IMR-90 (cell line): Measurements from ENCODE around the gene TNFRSF1A. TPM values are rescaled to one million over a fixed set of nuclear protein-coding genes. Genes with fewer than 3 reads are reported as not detected.

Experiments used
- ATAC-seq: fragments of 200-7000 bp; cut with Tn5 transposase; 2 replicates; pipeline ENCODE4 v1.9.1; 2020; ENCODE audit warnings: low read depth, mild to moderate bottlenecking, moderate library complexity
- BruUV-seq: library from RNA; stranded (reverse); fragments of 400-500 nt; replicated peaks from 2 replicates; lab custom pipeline; 2021; lab: Mats Ljungman, UMichigan
- CTCF ChIA-PET: fragments of 300-600 bp; formaldehyde crosslinking; extraction: SDS; loops from one replicate; lab custom pipeline; 2021; ENCODE audit warnings: antibody characterized with exemption; lab: Yijun Ruan, JAX
- POLR2A ChIA-PET: fragments of 300-600 bp; sonication (Branson Sonifier 250); formaldehyde crosslinking; loops from one replicate; lab custom pipeline; 2022; ENCODE audit warnings: antibody characterized with exemption; ENCODE audit not compliant: unreplicated experiment; lab: Charles Lee
- DNase-seq: peaks from one replicate; pipeline ENCODE4 v3.0.0; 2013
- H2AFZ ChIP-seq: replicated peaks from 2 replicates; pipeline ENCODE3; 2013; ENCODE audit warnings: low read length, mild to moderate bottlenecking; ENCODE audit not compliant: poor library complexity
- H2AK5ac ChIP-seq: 2 replicates; pipeline ENCODE4 v1.6.1; 2013; ENCODE audit warnings: low read depth, low read length, inconsistent platforms
- H2AK9ac ChIP-seq: replicated peaks from 2 replicates; pipeline ENCODE3; 2013; ENCODE audit warnings: mild to moderate bottlenecking, low read depth, low read length, moderate library complexity; ENCODE audit not compliant: poor library complexity
- H2BK120ac ChIP-seq: 2 replicates; pipeline ENCODE4 v1.6.1; 2013; ENCODE audit warnings: low read depth, low read length, inconsistent platforms
- H2BK15ac ChIP-seq: 3 replicates; pipeline ENCODE4 v1.6.1; 2013; ENCODE audit warnings: low read depth, low read length, inconsistent platforms
- H2BK20ac ChIP-seq: 2 replicates; pipeline ENCODE4 v1.6.1; 2013; ENCODE audit warnings: low read depth, mild to moderate bottlenecking, inconsistent platforms, low read length, moderate library complexity
- H2BK5ac ChIP-seq: 2 replicates; pipeline ENCODE4 v1.6.1; 2013; ENCODE audit warnings: mild to moderate bottlenecking, low read depth, low read length, inconsistent platforms; ENCODE audit not compliant: poor library complexity, severe bottlenecking
- H3K14ac ChIP-seq: replicated peaks from 2 replicates; pipeline ENCODE4 v1.6.1; 2013; ENCODE audit warnings: low read depth, low read length, inconsistent platforms
- H3K18ac ChIP-seq: 2 replicates; pipeline ENCODE4 v1.6.1; 2013; ENCODE audit warnings: low read depth, low read length, control low read depth
- H3K23ac ChIP-seq: 2 replicates; pipeline ENCODE4 v1.6.1; 2013; ENCODE audit warnings: low read depth, low read length, inconsistent platforms
- H3K27ac ChIP-seq: 2 replicates; pipeline ENCODE4 v1.5.1; 2013; ENCODE audit warnings: mild to moderate bottlenecking, control low read depth, low read length; ENCODE audit not compliant: insufficient read depth
- H3K27me3 ChIP-seq: 2 replicates; pipeline ENCODE4 v1.6.1; 2013; ENCODE audit warnings: low read length; ENCODE audit not compliant: control insufficient read depth, insufficient read depth
- H3K36me3 ChIP-seq: 2 replicates; pipeline ENCODE4 v1.6.1; 2013; ENCODE audit warnings: low read length, mixed read lengths; ENCODE audit not compliant: control insufficient read depth, insufficient read depth
- H3K4ac ChIP-seq: 2 replicates; pipeline ENCODE4 v1.6.1; 2013; ENCODE audit warnings: low read depth, low read length, inconsistent platforms
- H3K4me1 ChIP-seq: 2 replicates; pipeline ENCODE4 v1.6.1; 2013; ENCODE audit warnings: low read length, mixed read lengths; ENCODE audit not compliant: control insufficient read depth, insufficient read depth
- H3K4me2 ChIP-seq: 2 replicates; pipeline ENCODE4 v1.6.1; 2013; ENCODE audit warnings: low read depth, mild to moderate bottlenecking, control low read depth, low read length, moderate library complexity
- H3K4me3 ChIP-seq: 2 replicates; pipeline ENCODE4 v1.5.1; 2013; ENCODE audit warnings: low read depth, mild to moderate bottlenecking, control low read depth, low read length, moderate library complexity; ENCODE audit not compliant: insufficient read depth
- H3K56ac ChIP-seq: 2 replicates; pipeline ENCODE4 v1.6.1; 2013; ENCODE audit warnings: low read length, inconsistent platforms; ENCODE audit not compliant: insufficient read depth; ENCODE audit errors: extremely low read depth
- H3K79me1 ChIP-seq, 2 experiments: 2 replicates each; pipeline ENCODE4 v1.6.1; 2013; ENCODE audit warnings: low read length in 2 of 2, inconsistent platforms in 1 of 2, low read depth in 1 of 2
- H3K9ac ChIP-seq: 2 replicates; pipeline ENCODE4 v1.6.1; 2013; ENCODE audit warnings: low read depth, low read length, control low read depth
- H3K9me1 ChIP-seq: 2 replicates; pipeline ENCODE4 v1.6.1; 2013; ENCODE audit warnings: low read length, inconsistent platforms; ENCODE audit not compliant: insufficient read depth
- H3K9me3 ChIP-seq: 2 replicates; pipeline ENCODE4 v1.6.1; 2013; ENCODE audit warnings: low read length; ENCODE audit not compliant: control insufficient read depth, insufficient read depth
- H4K20me1 ChIP-seq: 2 replicates; pipeline ENCODE4 v1.6.1; 2013; ENCODE audit warnings: low read length, inconsistent platforms; ENCODE audit not compliant: insufficient read depth
- H4K5ac ChIP-seq: 2 replicates; pipeline ENCODE4 v1.6.1; 2013; ENCODE audit warnings: mild to moderate bottlenecking, low read depth, low read length, control low read depth
- H4K8ac ChIP-seq, 2 experiments: 2 replicates each; pipeline ENCODE4 v1.6.1; 2013; ENCODE audit warnings: low read depth in 2 of 2, low read length in 2 of 2, control low read depth in 1 of 2, inconsistent platforms in 1 of 2
- H4K91ac ChIP-seq: 2 replicates; pipeline ENCODE4 v1.6.1; 2013; ENCODE audit warnings: low read depth, low read length, inconsistent platforms; ENCODE audit not compliant: insufficient read depth
- ELK1 ChIP-seq: fragments of 150-350 bp; IDR thresholded peaks from 2 replicates; pipeline ENCODE4 v1.6.1; 2016; ENCODE audit warnings: low read depth, mild to moderate bottlenecking, low read length, moderate library complexity, borderline replicate concordance
- FOS ChIP-seq: fragments of 150-350 bp; IDR thresholded peaks from 2 replicates; pipeline ENCODE4 v1.6.1; 2016; ENCODE audit warnings: low read depth, low read length
- MAZ ChIP-seq: IDR thresholded peaks from 2 replicates; pipeline ENCODE4 v1.6.1; 2012; ENCODE audit warnings: low read depth, mild to moderate bottlenecking, low read length, improper control_type of control experiment, moderate library complexity, borderline replicate concordance
- RAD21 ChIP-seq: IDR thresholded peaks from 2 replicates; pipeline ENCODE4 v1.6.1; 2012; ENCODE audit warnings: low read length, improper control_type of control experiment
- RFX5 ChIP-seq: IDR thresholded peaks from 2 replicates; pipeline ENCODE4 v1.8.0; 2012; ENCODE audit warnings: low read depth, mild to moderate bottlenecking, low read length, moderate library complexity
- WGBS, 2 experiments: methylation state at CpG; one replicate each; pipeline versions ENCODE4 v1.1.5 to v1.1.7; 2013; ENCODE audit warnings: missing lambda C conversion rate in 2 of 2; ENCODE audit not compliant: insufficient read length in 1 of 2; ENCODE audit errors: extremely low coverage in 2 of 2; 5-methylcytosine and 5-hydroxymethylcytosine counted together
- dilution Hi-C: fragments of 300-500 bp; cut with HindIII; formaldehyde crosslinking; loops from one replicate; pipeline ENCODE4 v1.14.3; 2018; ENCODE audit warnings: low sequenced_read_pairs; ENCODE audit not compliant: unreplicated experiment
- in situ Hi-C: fragments of 300-500 bp; cut with MboI; formaldehyde crosslinking; loops from 3 replicates; pipeline ENCODE4 v1.14.3; 2019; ENCODE audit warnings: low sequenced_read_pairs, inconsistent platforms, mixed read lengths
- intact Hi-C: fragments of 100-400 bp; cut with micrococcal nuclease; formaldehyde crosslinking; loops from 2 replicates; pipeline ENCODE4 v1.10.0; 2022
- polyA plus RNA-seq, 3 experiments: library from polyadenylated mRNA; depleted of rRNA; stranded (reverse); fragments of >200 nt; gene quantifications; 2 replicates each; pipeline ENCODE4 v1.2.3, GENCODE V29; 2012; ENCODE audit warnings: low replicate concordance in 1 of 3
- total RNA-seq: library from RNA; depleted of rRNA; stranded (reverse); fragments of >200 nt; gene quantifications from 2 replicates; pipeline ENCODE4 v1.2.3, GENCODE V29; 2012
- TF ChIP-seq, protein P1 (sequence below): conservative IDR thresholded peaks from 2 replicates; pipeline ENCODE4 v1.5.1; 2012; ENCODE audit warnings: mild to moderate bottlenecking, low read depth, low read length, improper control_type of control experiment

Gene TNFRSF1A
- total and polyA plus RNA-seq, 2 of the 4 experiments (the other 2 are of a cell fraction), result 79.6 to 136 TPM

DNA sequence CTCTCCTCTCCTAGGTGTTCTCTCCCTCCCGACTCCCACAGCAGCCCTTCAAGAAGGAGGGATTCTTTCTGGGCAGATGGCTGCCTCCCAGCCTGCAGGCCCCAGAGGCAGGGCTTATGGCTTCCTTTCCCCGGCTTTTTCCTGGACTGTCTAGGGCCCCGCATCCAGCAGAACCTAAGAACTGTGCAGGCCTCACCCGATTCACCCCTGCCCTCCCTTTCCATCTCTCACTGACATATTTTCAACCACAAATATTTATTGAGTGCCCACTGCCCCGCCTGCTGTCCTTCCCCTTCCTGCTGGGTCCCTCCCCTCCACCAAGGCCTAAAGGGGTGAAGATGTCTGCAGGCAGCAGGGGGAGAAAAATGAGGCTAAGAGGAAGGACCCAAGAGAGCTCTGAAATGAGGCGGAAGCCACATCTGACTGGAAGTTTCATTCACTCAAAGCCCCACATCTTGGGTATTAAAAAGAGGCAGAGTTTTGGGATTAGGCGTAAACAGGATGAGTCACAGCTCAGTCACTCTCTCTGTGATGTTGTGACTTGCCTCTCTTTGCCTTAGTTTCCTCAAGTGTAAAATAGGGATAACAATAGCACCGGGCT lies 30.6 kb upstream of the TNFRSF1A start:
- Histone ChIP-seq H3K9me1 (peaks cover 20% of the 10 kb centered on the region), H3K9me3 (no peaks in the 10 kb centered on the region), H2AK9ac (peak overlapping the region; percentile 50), H3K4me1 (peaks cover 33% of the 10 kb centered on the region), H2AFZ (peak overlapping the region; percentile 87), H3K18ac (peak overlapping the region; percentile 91), H3K36me3 (no peaks in the 10 kb centered on the region), H3K14ac (peak overlapping the region; percentile 88), H3K56ac (peak overlapping the region; percentile 67; the same call in 1 of the 2 replicates), H4K8ac (peak overlapping the region; percentile 87 to 89), H2BK20ac (peak overlapping the region; percentile 83), H4K20me1 (no peaks in the 10 kb centered on the region), H2BK120ac (peak overlapping the region; percentile 94), H3K27me3 (no peaks in the 10 kb centered on the region), H3K4ac (peak overlapping the region; percentile 89), H3K4me3 (no peak overlapping the region), H3K79me1 (no peaks in the 10 kb centered on the region; a peak in 1 of 4 replicates), H3K27ac (peak overlapping the region; percentile 92), H3K9ac (peak overlapping the region; percentile 71), H3K23ac (peak overlapping the region; percentile 71), H4K91ac (peak overlapping the region; percentile 93), H2BK5ac (peak overlapping the region; percentile 89), H2BK15ac (peak overlapping the region; percentile 67; the same call in 2 of the 3 replicates), H3K4me2 (peak overlapping the region; percentile 50), H4K5ac (peak overlapping the region; percentile 96), H2AK5ac (peak overlapping the region; percentile 95; the same call in 1 of the 2 replicates)
- no TSS peak for BruUV-seq
- intact Hi-C loops, result loop anchor here (2.0 kb wide), 1 partner anchor 36 kb away; no protein-coding TSS in a partner anchor
- DNase-seq (peak; percentile 69), ATAC-seq (peak; percentile 83)
- ChIA-PET CTCF (interaction anchor here (0.7 to 0.8 kb wide), 3 partner anchors 9 to 917 kb away, joined by 3 to 9 read pairs (median 4); no protein-coding TSS in a partner anchor), POLR2A (interaction anchor here (0.6 to 0.9 kb wide), 3 partner anchors 37 to 162 kb away, joined by 3 to 8 read pairs (median 4); partner anchors contain the start of gene GAPDH)
- TF ChIP-seq, protein P1, sequence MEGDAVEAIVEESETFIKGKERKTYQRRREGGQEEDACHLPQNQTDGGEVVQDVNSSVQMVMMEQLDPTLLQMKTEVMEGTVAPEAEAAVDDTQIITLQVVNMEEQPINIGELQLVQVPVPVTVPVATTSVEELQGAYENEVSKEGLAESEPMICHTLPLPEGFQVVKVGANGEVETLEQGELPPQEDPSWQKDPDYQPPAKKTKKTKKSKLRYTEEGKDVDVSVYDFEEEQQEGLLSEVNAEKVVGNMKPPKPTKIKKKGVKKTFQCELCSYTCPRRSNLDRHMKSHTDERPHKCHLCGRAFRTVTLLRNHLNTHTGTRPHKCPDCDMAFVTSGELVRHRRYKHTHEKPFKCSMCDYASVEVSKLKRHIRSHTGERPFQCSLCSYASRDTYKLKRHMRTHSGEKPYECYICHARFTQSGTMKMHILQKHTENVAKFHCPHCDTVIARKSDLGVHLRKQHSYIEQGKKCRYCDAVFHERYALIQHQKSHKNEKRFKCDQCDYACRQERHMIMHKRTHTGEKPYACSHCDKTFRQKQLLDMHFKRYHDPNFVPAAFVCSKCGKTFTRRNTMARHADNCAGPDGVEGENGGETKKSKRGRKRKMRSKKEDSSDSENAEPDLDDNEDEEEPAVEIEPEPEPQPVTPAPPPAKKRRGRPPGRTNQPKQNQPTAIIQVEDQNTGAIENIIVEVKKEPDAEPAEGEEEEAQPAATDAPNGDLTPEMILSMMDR, result no peak
- TF ChIP-seq FOS, result peak; percentile 79
- no peak for TF ChIP-seq RFX5
- TF ChIP-seq ELK1, result no peak
- TF ChIP-seq MAZ, result peak; percentile 46; the same call in 1 of the 2 replicates
- no peak for TF ChIP-seq RAD21
- 29% methylated on average over 1 of the region's 8 CpGs; no CpG with 5 or more reads in 1 of the 2 experiments for WGBS, 2 experiments
- in situ Hi-C loops, result loop anchor here (5.0 kb wide), 1 partner anchor 35 kb away; no protein-coding TSS in a partner anchor
- dilution Hi-C loops, result no loop called here
